ENCODE measurements around the gene CD200R1L. TPM values are rescaled to one million over a fixed set of nuclear protein-coding genes. Genes with fewer than 3 reads are reported as not detected.

CD200R1L gene
- total and polyA plus RNA-seq, 2 of the 4 experiments (the other 2 are of a cell fraction): not detected

DNA sequence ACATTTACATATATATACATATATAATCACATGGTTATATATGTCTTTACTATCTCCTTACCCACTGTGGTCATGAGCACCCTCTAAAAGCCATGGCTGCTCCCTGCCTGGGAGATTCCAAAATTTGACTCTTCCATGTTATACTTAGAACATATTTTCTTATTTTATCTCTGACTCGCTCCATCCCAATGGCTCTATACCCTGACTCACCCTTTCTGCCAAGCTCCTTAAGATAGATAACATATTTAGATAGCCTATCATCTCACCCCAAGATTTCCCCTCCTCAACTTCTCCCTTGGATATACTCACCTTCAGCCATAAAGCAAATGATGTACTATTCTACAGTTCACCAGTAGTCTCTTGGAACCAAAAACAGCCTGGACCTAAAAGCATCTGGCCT is 65.1 kb downstream of the CD200R1L start:
- Histone ChIP-seq H2AFZ (replicated peaks; ENCODE audit: low read length, poor library complexity) (no peak overlapping the region), H3K9me3 (ENCODE audit: control insufficient read depth, insufficient read depth, low read length) (no peaks in the 10 kb centered on the region), H3K36me3 (ENCODE audit: control insufficient read depth, insufficient read depth, low read length) (no peaks in the 10 kb centered on the region), H3K14ac (replicated peaks; ENCODE audit: low read depth, low read length) (no peak overlapping the region), H3K79me1 (ENCODE audit: low read depth in 1 of 2, low read length in 2 of 2) (no peaks in the 10 kb centered on the region), H3K56ac (ENCODE audit: extremely low read depth, insufficient read depth, low read length) (no peak overlapping the region), H3K4me2 (ENCODE audit: low read depth, low read length) (no peak overlapping the region), H3K9me1 (ENCODE audit: insufficient read depth, low read length) (peaks cover 12% of the 10 kb centered on the region), H3K4ac (ENCODE audit: low read depth, low read length) (no peak overlapping the region), H2AK5ac (ENCODE audit: low read depth, low read length) (no peak overlapping the region), H3K18ac (ENCODE audit: low read depth, low read length) (no peak overlapping the region), H3K9ac (ENCODE audit: low read depth, low read length) (no peak overlapping the region), H3K4me1 (ENCODE audit: control insufficient read depth, insufficient read depth, low read length) (peaks cover 25% of the 10 kb centered on the region), H4K20me1 (ENCODE audit: insufficient read depth, low read length) (no peaks in the 10 kb centered on the region), H4K8ac (ENCODE audit: low read depth in 2 of 2, low read length in 2 of 2) (no peak overlapping the region), H4K91ac (ENCODE audit: insufficient read depth, low read depth, low read length) (no peak overlapping the region; the same call in 1 of the 2 replicates), H3K27ac (ENCODE audit: insufficient read depth, low read length) (no peak overlapping the region), H4K5ac (ENCODE audit: low read depth, low read length) (no peak overlapping the region), H2BK5ac (ENCODE audit: low read depth, low read length, poor library complexity, severe bottlenecking) (no peak overlapping the region), H2BK120ac (ENCODE audit: low read depth, low read length) (peak overlapping the region; percentile 8; the same call in 1 of the 2 replicates), H2AK9ac (replicated peaks; ENCODE audit: low read depth, low read length, poor library complexity) (no peak overlapping the region), H2BK20ac (ENCODE audit: low read depth, low read length) (0 out of 2 replicates have a peak overlapping the region, but pooled peaks have one; percentile 52), H2BK15ac (ENCODE audit: low read depth, low read length) (0 out of 3 replicates have a peak overlapping the region, but pooled peaks have one; percentile 79), H3K27me3 (ENCODE audit: control insufficient read depth, insufficient read depth, low read length) (no peaks in the 10 kb centered on the region), H3K23ac (ENCODE audit: low read depth, low read length) (no peak overlapping the region), H3K4me3 (ENCODE audit: insufficient read depth, low read depth, low read length) (no peak overlapping the region)
- POLR2A ChIA-PET (ENCODE audit: unreplicated experiment): no interaction called here
- ATAC-seq (ENCODE audit: low read depth) (peak; percentile 37), DNase-seq (peak; percentile 68)
- intact Hi-C loops (cut with micrococcal nuclease): no loop called here
- dilution Hi-C loops (cut with HindIII; ENCODE audit: low sequenced_read_pairs, unreplicated experiment): no loop called here
- no CpG with 5 or more reads among the region's 1 CpG for WGBS, 2 experiments (ENCODE audit: extremely low coverage in 2 of 2, insufficient read length in 1 of 2)
- in situ Hi-C loops (cut with MboI; ENCODE audit: low sequenced_read_pairs): no loop called here
- TF ChIP-seq BHLHE40 (IDR thresholded peaks at IDR 0.05; ENCODE audit: low read depth, low read length) (no peak), FOS (IDR thresholded peaks at IDR 0.05; ENCODE audit: low read depth, low read length) (0 out of 2 replicates have a peak, but pooled peaks have one; percentile 13), MAZ (IDR thresholded peaks at IDR 0.05; ENCODE audit: borderline replicate concordance, low read depth, low read length) (no peak), POLR2A (IDR thresholded peaks at IDR 0.05; ENCODE audit: low read depth, low read length) (no peak)
- BruUV-seq (replicated peaks): no TSS peak
- CTCF ChIA-PET: no interaction called here
